GM19467 (cell line): ENCODE results near the gene RGPD3.
"Not testable (repeated sequence)": the region's sequence is repeated elsewhere in the genome, so short reads cannot be mapped to it uniquely, and the experiment has no call there.

Source experiments
- ATAC-seq: cut with Tn5 transposase; IDR thresholded peaks from one replicate; pipeline ENCODE4 v1.9.1; 2021; ENCODE audit warnings: mild to moderate bottlenecking, moderate library complexity; ENCODE audit not compliant: unreplicated experiment

Gene RGPD3

DNA sequence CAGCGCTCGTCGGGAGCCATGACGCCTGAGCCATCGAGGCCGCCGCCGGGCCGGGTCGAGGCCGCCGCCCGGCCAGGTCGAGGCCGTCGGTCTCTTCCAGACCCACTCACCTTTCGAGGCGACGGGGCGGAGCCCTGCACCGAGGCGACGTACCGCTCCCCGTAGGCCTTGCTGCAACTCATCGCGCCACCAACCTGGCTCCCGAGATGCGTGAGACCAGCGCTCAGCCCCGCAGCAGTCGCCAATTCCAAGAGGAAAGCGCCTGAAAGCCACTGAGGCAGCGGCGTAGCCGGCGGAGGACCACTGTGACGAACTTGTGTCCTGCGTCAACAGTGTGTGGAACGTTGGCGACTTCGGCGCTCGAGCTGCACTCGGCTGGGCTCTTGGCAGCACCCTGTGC lies at the start of gene RGPD3:
Gene RGPD3 (minus strand): TSS at position 307 of the 400 bp plus-strand sequence. CDS start 125 bp downstream, at position 182.
- ATAC-seq: not testable (repeated sequence)

DNA sequence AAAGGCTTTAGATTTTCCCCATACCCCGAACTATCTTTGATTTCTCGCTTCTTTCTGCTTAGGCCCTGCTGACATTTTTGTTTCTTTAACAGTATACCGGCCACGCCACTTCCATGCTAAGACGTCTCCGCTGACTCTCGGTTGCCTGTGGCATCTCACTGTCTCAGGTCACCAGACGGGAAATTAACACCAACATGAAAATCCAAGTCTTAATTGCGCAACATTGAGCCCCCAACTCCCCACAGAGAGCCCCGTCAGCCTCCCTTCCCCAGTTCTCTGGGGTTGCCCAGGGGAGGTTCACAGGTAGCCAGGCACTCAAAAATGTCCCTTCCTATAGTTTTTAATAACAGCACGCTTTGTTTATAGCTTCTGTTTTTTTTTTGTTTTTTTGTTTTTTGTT lies 49.1 kb upstream of the RGPD3 start:
- no peak for ATAC-seq

DNA sequence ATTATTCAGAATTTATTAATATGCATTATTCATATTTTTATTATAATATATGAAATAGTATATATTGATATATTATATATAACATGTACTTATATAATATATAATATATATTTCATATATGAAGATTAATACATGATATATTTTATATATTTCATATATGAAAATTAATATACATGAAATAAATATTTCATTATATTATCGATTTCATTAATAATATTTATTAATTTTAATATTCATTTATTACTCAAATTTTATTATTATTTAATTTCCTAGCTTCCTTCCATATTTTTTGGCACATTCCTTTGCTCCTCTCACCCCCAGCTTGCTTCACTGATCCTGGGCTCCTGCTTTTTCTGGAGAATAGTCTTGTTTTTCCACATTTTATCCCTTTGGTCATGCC lies 48.7 kb upstream of the RGPD3 start:
- ATAC-seq: no peak

DNA sequence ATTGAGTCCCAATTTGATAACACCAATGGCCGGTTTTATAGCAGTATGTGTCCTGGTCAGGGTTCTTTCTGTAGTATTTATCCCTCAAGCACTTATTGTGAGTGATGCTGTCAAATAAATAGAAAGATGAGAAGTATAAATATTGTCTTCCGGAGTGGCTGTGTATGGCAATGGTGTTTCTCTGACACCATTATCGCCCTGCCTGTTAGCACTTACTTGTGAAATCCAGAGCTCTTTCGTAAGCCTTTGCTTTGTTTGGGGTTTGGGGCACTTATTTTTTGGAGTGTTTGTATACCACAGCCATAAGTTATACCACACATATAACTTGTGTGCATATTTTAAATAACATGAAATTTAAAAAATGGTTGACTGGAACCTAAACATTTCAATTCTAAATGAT lies 48.2 kb upstream of the RGPD3 start:
- ATAC-seq: no peak

DNA sequence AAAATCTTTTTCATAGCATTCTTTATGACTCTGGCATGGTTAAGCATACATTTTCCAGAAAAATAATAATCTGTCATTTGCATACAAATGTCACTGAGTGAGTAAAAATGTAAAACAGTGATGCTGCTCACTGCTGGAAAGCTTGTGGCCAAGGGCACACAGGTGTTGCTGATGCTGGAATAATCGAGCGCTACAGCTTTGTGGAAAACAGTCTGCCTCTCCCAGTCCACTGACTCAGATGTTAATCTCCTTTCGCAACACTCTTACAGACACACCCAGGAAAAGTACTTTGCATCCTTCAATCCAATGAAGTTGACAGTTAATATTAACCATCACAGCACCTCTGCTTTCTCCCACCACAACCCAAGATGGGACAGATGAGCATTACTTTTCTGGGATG lies 46.6 kb upstream of the RGPD3 start:
- not testable (repeated sequence) for ATAC-seq

DNA sequence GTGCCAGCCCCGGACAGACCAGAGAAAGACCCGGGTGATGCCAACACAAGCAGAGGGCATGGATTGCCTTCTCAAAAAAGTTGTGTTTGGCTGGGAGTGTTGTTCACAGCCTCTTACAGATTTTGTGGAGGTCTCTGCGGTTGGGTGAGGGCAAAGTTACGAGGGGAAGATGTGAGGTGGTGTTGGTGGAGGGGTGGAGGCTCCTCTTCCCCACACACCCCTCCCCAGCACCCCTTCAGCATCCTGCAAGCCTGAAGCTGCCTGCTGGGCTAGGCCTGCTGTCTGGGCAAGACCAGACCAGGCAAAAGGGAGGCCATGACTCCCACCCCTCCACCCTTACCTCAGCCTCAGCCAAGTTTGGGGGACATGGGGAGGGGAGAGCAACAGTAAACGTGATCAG lies 45.2 kb upstream of the RGPD3 start:
- ATAC-seq: not testable (repeated sequence)

DNA sequence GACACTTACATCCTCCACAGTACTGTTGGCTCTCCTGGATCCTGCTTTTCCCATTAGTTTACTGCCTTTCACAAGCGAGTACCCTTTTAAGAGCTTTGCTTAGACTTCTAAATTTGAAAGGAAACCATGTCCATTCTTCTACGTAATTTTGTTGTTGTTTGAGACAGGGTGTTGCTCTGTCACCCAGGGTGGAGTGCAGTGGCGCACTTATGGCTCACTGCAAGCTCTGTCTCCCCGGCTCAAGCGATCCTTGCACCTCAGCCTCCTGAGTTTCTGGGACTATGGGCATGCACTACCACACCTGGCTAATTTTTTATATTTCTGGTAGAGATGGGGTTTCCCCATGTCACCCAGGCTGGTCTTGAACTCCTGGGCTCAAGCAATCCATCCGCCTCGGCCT lies 43.7 kb upstream of the RGPD3 start:
- ATAC-seq: not testable (repeated sequence)

DNA sequence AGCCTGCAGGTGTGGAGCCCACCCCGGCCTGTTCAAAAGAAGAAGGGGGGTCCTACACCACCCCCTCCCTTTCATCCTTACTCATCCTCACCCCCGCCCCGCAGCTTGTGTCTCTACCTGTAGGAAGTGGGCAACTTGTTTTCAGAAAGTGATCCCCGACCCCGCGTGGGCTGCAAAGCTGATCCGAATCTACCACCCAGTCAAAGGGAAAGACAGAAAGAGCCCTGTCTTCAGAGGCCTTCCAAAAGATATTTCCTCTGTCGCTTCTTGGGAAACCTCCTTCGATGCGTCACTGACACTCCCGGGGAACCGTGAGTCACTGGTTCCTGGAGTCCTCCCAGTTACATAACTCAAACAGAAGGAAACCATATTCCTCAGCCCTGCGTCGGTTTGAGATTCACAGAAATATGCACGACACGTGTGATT lies 43.3 kb upstream of the RGPD3 start:
- ATAC-seq: not testable (repeated sequence)

DNA sequence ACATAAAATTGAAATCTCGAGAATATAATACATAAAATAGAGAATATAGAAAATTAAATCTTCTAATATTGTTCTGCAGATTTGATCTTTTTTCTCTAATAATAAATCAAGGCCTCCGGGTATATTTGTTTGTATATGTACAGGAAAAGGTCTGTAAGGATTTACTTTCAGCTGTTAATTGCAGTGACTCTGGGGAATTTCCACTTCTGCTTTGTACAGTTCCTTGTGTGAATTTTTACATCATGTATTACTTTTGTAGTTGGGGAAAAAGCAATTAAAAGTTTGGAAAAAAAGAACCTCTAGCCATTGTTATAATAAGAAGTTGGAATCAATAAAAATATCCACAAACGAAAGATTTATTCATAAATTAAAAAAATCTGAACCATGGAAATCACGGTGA lies 42.6 kb upstream of the RGPD3 start:
- not testable (repeated sequence) for ATAC-seq

DNA sequence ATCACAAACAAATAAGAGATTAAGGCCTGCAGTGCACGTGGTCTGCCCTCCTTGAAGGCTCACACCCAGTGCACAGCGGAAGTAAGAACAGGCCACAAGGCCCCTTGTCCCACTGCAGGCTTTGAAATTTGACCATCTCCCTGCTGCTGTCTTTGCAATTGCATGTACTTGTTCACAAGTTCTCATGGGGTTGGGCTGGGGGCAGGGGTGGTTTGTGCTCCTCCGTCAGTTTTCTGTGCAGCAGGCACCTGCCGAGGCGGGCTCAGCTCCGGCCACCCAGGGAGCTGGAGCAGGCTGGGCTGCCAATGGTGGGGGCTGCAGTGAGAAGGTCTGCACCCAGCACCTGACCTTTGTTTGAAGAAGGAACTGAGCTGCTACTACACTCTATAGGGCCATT lies 41.2 kb upstream of the RGPD3 start:
- ATAC-seq: not testable (repeated sequence)

DNA sequence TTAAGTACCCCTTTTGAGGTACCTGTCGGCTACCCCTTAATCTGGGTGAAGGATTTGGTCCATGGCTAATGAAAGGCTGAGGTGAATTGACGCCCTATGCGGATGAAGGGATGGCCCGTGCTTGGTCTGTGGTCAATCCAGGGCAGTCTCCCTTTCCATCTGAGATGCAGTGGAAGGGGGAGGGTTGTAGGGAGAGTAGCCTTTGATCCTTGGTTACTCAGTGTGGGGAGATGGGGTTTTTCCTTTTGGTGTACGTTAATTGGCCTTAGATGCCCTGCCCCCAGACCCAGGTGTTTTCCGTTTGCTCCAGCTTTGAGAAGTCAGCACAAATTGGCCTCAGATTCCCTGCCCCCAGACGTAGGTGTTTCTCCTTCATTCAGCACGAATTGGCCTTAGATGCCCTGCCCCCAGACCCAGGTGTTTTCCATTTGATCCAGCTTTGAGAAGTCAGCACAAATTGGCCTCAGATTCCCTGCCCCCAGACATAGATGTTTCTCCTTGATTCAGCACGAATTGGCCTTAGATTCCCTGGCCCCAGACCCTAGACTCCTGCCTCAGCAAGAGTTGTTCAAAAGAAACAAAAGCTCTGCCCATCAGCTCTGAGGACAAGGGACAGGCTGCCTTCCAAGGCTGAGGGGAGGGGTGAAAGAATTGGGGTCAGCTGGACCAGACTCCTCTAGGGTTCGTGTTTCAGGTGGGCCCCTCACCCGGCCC lies 40.6 kb upstream of the RGPD3 start:
- not testable (repeated sequence) for ATAC-seq

DNA sequence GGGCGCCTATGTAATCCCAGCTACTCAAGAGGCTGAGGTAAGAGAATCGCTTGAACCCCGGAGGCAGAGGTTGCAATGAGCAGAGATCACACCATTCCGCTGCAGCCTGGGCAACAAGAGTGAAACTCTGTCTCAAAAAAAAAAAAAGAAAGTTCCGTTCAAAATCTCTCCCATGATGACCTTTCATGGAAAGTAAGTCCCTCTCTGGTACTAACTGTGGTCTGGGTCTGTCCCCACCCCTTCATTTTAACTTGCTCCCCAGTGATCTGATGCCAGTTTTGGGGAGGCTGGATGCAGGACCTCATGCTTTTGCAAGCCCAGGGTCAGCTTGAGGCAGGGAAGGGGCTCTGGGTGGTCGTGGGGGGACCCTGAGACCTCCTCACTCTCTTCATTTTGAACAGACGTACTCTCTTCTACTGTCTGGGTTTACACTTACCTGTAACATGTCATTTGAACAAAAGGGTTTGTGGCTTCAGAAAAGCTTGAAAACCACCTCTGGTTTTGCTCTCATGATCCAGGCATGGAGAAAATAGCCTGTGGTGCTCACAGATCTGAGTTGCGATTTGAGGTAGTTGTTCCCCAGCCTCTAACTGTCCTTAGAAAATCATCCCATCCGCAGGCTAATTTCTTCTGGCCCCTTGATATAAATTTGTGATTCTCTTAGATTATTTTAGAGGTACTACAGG lies 37.9 kb upstream of the RGPD3 start:
- not testable (repeated sequence) for ATAC-seq

DNA sequence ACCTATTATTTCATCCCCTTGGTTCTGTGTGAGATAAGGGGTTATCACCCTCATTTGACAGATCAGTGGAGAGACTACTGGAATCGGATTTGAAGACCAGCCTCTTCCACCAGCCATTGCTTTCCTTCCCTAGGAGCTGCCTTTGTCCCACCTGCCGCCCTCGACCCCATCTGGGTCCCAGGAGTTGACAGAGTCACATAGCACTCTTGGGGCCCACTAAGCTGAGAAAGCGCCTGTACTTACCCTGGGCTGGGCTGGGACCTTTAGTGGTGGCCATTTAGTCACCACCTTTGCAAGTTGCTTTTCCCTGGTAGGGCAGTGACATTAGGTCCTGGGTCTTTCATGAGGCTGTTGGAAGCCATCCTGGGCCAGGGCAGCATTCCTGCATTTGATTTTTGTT lies 36.6 kb upstream of the RGPD3 start:
- ATAC-seq: not testable (repeated sequence)

DNA sequence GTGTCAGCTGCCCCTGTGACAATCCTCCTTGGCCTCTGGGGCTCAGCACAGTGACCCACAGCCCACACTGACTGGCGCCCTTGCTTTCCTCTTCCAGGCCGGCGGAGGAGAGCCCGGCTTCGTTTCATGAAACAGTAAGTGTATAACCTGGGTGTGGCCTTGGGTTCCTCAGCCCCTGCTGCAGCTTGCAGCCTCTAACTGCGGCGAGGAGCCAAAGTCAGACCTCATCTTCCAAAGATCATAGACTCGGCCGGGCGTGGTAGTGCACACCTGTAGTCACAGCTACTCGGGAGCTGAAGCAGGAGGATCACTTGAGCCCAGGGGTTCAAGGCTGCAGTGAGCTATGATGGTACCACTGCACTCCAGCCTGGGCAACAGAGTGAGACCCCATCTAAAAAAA lies 36.0 kb upstream of the RGPD3 start:
- not testable (repeated sequence) for ATAC-seq

DNA sequence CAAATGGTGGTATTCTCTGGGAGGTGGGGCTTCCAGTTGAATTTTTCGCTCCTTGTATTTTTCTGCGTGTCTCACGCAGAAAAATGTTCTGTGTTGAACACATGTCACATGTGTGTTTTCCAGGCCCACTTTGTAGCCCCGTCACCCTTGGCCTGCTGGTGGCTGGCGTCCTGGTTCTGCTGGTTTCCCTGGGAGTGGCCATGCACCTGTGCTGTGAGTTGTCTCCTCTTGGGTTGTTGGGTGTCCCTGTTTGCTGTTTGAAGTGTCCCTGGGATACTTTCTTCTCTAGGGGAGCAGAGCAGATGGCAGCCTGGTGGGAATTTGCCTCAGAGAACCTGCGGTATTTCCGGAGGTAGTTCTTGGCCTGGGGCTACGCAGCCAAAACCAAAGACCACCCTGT lies 34.1 kb upstream of the RGPD3 start:
- ATAC-seq: not testable (repeated sequence)

DNA sequence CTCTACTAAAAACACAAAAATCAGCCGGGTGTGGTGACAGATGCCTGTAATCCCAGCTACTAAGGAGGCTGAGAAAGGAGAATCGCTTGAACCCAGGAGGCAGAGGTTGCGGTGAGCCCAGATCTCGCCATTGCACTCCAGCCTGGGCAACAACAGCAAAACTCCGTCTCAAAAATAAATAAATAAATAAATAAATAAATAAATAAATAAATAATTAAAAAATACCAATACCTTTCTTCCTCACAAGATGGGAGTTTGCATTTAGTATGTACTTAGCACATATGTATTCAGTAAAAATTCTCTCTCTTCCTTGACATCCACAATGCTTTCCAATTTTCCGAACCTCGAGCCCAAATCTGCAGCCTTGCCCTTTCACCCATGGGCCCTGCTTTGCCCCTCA lies 32.1 kb upstream of the RGPD3 start:
- not testable (repeated sequence) for ATAC-seq

DNA sequence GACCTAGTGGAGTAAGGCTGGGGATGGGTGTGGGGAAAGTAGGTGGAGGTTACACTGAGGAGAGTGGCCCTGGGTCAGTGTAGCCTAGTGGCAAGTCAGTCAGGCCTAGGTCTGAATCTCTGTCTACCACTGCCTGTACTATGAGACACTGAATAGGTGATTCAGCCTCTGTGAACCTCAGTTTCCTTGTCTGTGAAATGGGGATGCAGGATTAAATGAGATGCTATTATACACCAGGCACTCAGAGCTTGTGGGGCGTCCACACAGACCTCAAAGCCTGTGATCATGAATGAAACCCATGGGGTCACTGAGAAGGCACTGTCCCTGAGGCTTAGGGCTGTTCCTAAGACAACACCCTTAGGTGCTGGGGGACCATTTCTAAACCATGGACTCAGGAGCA lies 30.3 kb upstream of the RGPD3 start:
- not testable (repeated sequence) for ATAC-seq

DNA sequence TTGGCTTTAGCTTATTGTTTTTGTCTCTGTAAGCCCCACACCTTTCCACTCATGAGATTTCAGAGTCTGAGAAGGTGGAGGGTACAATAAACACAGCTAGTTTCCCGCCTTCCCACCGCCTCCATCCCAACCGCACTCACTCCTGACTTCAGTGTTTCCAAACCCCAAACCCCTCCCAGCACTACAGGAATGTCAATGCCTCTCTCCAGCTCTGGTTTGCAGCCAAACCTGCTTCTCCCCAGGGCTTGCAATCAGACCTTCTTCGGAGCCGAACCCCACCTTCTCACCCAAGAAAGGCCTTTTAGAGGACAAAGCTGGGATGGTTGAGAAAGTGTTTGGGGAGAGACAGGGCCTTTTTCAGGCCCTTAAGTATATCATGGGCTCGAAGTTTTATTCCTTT lies 24.7 kb upstream of the RGPD3 start:
- not testable (repeated sequence) for ATAC-seq

DNA sequence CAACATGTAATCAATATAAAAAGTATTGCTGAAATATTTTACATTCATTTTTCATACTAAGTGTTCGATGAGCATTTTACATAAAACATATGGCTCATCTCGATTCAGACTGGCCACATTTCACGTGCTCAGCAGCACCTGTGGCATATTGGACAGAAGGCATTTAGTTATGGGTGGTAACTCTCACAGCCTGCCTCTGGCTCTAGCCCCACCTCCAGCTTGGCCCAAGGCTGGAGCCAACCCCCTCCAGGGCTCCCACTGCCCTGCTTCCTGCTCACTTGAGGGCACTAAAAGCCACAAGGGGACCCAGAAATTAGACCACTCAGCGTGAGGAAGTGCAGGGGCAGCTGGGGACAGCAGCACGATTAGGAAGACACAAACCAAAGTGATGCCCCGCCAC lies 24.2 kb upstream of the RGPD3 start:
- ATAC-seq: not testable (repeated sequence)

DNA sequence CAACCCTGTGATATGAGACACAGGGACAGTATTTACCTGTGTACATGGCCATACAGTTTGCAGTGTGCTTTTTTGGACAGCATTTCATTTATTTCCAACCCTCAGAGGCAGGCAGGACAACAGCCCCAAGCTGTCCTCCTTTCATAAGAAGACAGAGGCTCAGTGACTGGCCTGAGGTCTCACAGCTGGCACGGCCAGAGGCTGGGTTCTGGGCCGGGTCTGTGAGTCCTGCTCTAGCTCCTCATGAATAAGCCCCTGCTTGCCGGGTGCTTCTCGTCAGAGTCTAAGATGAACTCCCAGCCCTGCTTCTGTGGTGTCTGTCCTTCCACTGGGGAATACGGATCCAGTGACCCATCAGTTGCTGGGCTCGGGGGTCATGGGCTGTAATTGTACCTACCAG lies 21.5 kb upstream of the RGPD3 start:
- not testable (repeated sequence) for ATAC-seq

DNA sequence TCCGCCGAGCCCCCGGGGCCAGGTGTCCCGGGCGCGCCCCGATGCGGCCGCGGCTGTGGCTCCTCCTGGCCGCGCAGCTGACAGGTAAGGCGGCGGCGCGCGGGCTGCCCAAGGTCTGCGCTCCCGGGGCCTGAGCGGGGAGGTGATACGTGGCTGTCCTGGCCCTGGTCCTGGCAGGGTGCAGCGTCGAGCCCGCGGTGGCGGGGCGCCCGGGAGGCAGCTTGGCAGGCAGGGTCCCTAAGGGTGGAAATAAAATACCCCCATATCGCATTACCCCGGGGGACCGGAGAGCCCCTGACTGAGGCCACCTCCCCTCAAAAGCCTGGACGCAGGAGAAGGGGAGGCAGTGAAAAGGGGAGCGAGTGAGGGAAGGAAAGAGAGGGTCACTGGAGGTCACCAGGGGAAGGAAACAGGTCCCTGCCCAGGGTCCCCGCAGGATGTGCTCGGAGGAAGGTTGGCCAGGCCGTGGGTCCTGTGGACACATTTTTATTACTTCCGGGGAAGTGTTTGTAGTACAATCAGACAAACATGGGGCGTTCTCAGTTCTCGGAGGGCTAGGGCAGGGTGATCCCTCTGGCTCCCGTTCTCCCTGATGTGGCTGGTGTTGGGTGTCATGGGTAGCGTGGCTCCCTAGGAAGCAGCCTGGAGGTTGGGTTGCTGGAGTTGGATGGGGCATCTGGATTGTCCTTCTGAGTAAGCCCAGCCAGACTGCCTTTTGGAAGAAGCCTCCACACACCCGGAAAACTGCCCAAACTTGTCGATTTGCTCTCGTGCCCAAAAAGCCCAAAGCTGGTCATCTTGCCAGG lies 19.4 kb upstream of the RGPD3 start:
- ATAC-seq: not testable (repeated sequence)
